HG02840 (cell line): ENCODE measurements around the gene GSK3A.

Experiments
- ATAC-seq: cut with Tn5 transposase; IDR thresholded peaks from one replicate; pipeline ENCODE4 v1.9.1; 2021; ENCODE audit warnings: mild to moderate bottlenecking, moderate library complexity, moderate number of reproducible peaks; ENCODE audit not compliant: unreplicated experiment, low FRiP score

Gene GSK3A

GRCh38 chr19:42204664-42205063, 37.7 kb downstream of the GSK3A start:
- no peak for ATAC-seq

- no peak for ATAC-seq
These were observed 38.7 kb downstream of the GSK3A start for GRCh38 chr19:42203700-42204099.

GRCh38 chr19:42202290-42202880, 40.0 kb downstream of the GSK3A start:
- no peak for ATAC-seq

- ATAC-seq, result no peak
These were observed 40.7 kb downstream of the GSK3A start for GRCh38 chr19:42201489-42202289.

- no peak for ATAC-seq
These were observed 42.2 kb downstream of the GSK3A start for GRCh38 chr19:42200116-42200715.

GRCh38 chr19:42199440-42200115, 42.8 kb downstream of the GSK3A start:
- ATAC-seq, result no peak

GRCh38 chr19:42198676-42199439, 43.5 kb downstream of the GSK3A start:
- no peak for ATAC-seq

GRCh38 chr19:42197375-42197817, 45.0 kb downstream of the GSK3A start:
- ATAC-seq, result no peak

- ATAC-seq, result no peak
These were observed 46.1 kb downstream of the GSK3A start for GRCh38 chr19:42196011-42197001.

- no peak for ATAC-seq
These were observed 48.7 kb downstream of the GSK3A start for GRCh38 chr19:42193706-42194105.

- ATAC-seq, result no peak
These were observed 49.1 kb downstream of the GSK3A start for GRCh38 chr19:42193294-42193693.

- ATAC-seq, result no peak
These were observed 50.5 kb downstream of the GSK3A start for GRCh38 chr19:42191855-42192254.

GRCh38 chr19:42191330-42191729, 51.1 kb downstream of the GSK3A start:
- ATAC-seq, result no peak

GRCh38 chr19:42189133-42189532, 53.3 kb downstream of the GSK3A start:
- no peak for ATAC-seq

- no peak for ATAC-seq
These were observed 53.7 kb downstream of the GSK3A start for GRCh38 chr19:42188665-42189064.

GRCh38 chr19:42185277-42185676, 57.1 kb downstream of the GSK3A start:
- ATAC-seq, result no peak

- ATAC-seq, result no peak
These were observed 58.0 kb downstream of the GSK3A start for GRCh38 chr19:42184401-42184861.
